Mucosa of rectum (tissue), 2 donors: Measurements from ENCODE around the gene RUFY3.
A peak's percentile ranks its signal among the peaks of the same experiment; 100 is the strongest.
"Not testable (repeated sequence)": the region's sequence is repeated elsewhere in the genome, so short reads cannot be mapped to it uniquely, and the experiment has no call there.

Source experiments
- H3K27ac ChIP-seq, 2 donors: one replicate each; pipeline ENCODE4 v1.7.0; 2013; ENCODE audit warnings: inconsistent platforms in 2 of 2, low read depth in 2 of 2, low read length in 2 of 2
- H3K27me3 ChIP-seq, 2 donors: one replicate each; pipeline ENCODE4 v1.7.0; 2013; ENCODE audit warnings: low read length in 2 of 2; ENCODE audit not compliant: control insufficient read depth in 2 of 2, insufficient read depth in 2 of 2
- H3K36me3 ChIP-seq, 2 donors: one replicate each; pipeline ENCODE4 v1.7.0; 2013; ENCODE audit warnings: low read length in 2 of 2; ENCODE audit not compliant: control insufficient read depth in 2 of 2, insufficient read depth in 2 of 2
- H3K4me1 ChIP-seq, 2 donors: one replicate each; pipeline ENCODE4 v1.7.0; 2013; ENCODE audit warnings: low read length in 2 of 2, mild to moderate bottlenecking in 1 of 2; ENCODE audit not compliant: control insufficient read depth in 2 of 2, insufficient read depth in 2 of 2
- H3K4me3 ChIP-seq, 2 donors: one replicate each; pipeline ENCODE4 v1.7.0; 2013; ENCODE audit warnings: low read length in 2 of 2
- H3K9ac ChIP-seq, 2 donors: one replicate each; pipeline ENCODE4 v1.7.0; 2013; ENCODE audit warnings: low read length in 2 of 2, low read depth in 1 of 2, mild to moderate bottlenecking in 1 of 2
- H3K9me3 ChIP-seq, 2 donors: one replicate each; pipeline ENCODE4 v1.7.0; 2013; ENCODE audit warnings: low read length in 2 of 2; ENCODE audit not compliant: control insufficient read depth in 2 of 2
- donor health status: healthy.
- donor health status: Normal muscosa, but diverticular disease.

RUFY3 gene

GRCh38 chr4:70687821-70688794, 33.7 kb upstream of the RUFY3 start, which contains the start of gene UTP3:
TSS of gene UTP3 (plus strand) at chr4:70688532. CDS start at chr4:70688678, 146 bp downstream.
- Histone ChIP-seq H3K4me1 (peaks cover 10 to 23% of the 10 kb centered on the region in 2 donors), H3K27me3 (no peaks in the 10 kb centered on the region), H3K9ac (peak within 1 kb of the TSS; percentile 77 to 96), H3K4me3 (peak within 1 kb of the TSS; percentile 92 to 96), H3K9me3 (no peaks in the 10 kb centered on the region), H3K36me3 (peaks cover 0 to 2% of the 10 kb centered on the region in 2 donors), H3K27ac (peak within 1 kb of the TSS; percentile 82 to 96)

GRCh38 chr4:70688795-70689231, 33.0 kb upstream of the RUFY3 start:
- peaks cover 10 to 23% of the 10 kb centered on the region in 2 donors for H3K4me1 ChIP-seq
- peak overlapping the region; percentile 77 to 96 for H3K9ac ChIP-seq
- H3K9me3 ChIP-seq = no peaks in the 10 kb centered on the region
- H3K27me3 ChIP-seq = no peaks in the 10 kb centered on the region
- peaks cover 0 to 2% of the 10 kb centered on the region in 2 donors for H3K36me3 ChIP-seq
- H3K27ac ChIP-seq = peak overlapping the region; percentile 82 to 96
- H3K4me3 ChIP-seq = peak overlapping the region; percentile 92 to 96

GRCh38 chr4:70691661-70692060, 30.1 kb upstream of the RUFY3 start:
- Histone ChIP-seq H3K9me3 (no peaks in the 10 kb centered on the region), H3K4me1 (peaks cover 10 to 23% of the 10 kb centered on the region in 2 donors), H3K36me3 (peaks cover 0 to 2% of the 10 kb centered on the region in 2 donors), H3K27ac (no peak overlapping the region), H3K4me3 (peak overlapping the region in 1 of 2 donors; percentile 27), H3K9ac (no peak overlapping the region), H3K27me3 (no peaks in the 10 kb centered on the region)

- not testable (repeated sequence) for H3K36me3 ChIP-seq, H3K27ac ChIP-seq, H3K9ac ChIP-seq, H3K9me3 ChIP-seq, H3K4me3 ChIP-seq, H3K27me3 ChIP-seq
- H3K4me1 ChIP-seq = peaks cover 3 to 11% of the 10 kb centered on the region in 2 donors
These were observed 27.1 kb upstream of the RUFY3 start for GRCh38 chr4:70694633-70695032.

- H3K27ac ChIP-seq, H3K4me3 ChIP-seq, H3K36me3 ChIP-seq, H3K9me3 ChIP-seq, H3K4me1 ChIP-seq, H3K27me3 ChIP-seq, H3K9ac ChIP-seq: not testable (repeated sequence)
These were observed 23.3 kb upstream of the RUFY3 start for GRCh38 chr4:70698435-70698834.

GRCh38 chr4:70700712-70701111, 21.1 kb upstream of the RUFY3 start:
- Histone ChIP-seq H3K27me3 (no peaks in the 10 kb centered on the region), H3K9me3 (no peaks in the 10 kb centered on the region), H3K36me3 (no peaks in the 10 kb centered on the region), H3K9ac (no peak overlapping the region), H3K27ac (no peak overlapping the region), H3K4me1 (peaks cover 2 to 4% of the 10 kb centered on the region in 2 donors), H3K4me3 (no peak overlapping the region)

GRCh38 chr4:70701271-70701670, 20.5 kb upstream of the RUFY3 start:
- Histone ChIP-seq H3K9me3 (no peaks in the 10 kb centered on the region), H3K27me3 (no peaks in the 10 kb centered on the region), H3K9ac (no peak overlapping the region), H3K4me3 (no peak overlapping the region), H3K27ac (no peak overlapping the region), H3K4me1 (peaks cover 7 to 8% of the 10 kb centered on the region in 2 donors), H3K36me3 (no peaks in the 10 kb centered on the region)

GRCh38 chr4:70702592-70702991, 19.2 kb upstream of the RUFY3 start:
- peaks cover 11 to 12% of the 10 kb centered on the region in 2 donors for H3K4me1 ChIP-seq
- not testable (repeated sequence) for H3K9ac ChIP-seq, H3K27me3 ChIP-seq, H3K36me3 ChIP-seq, H3K27ac ChIP-seq, H3K4me3 ChIP-seq, H3K9me3 ChIP-seq

- H3K4me1 ChIP-seq = peaks cover 11 to 12% of the 10 kb centered on the region in 2 donors
- no peaks in the 10 kb centered on the region for H3K36me3 ChIP-seq
- no peaks in the 10 kb centered on the region for H3K27me3 ChIP-seq
- no peaks in the 10 kb centered on the region for H3K9me3 ChIP-seq
- H3K4me3 ChIP-seq = peak overlapping the region; percentile 80 to 89
- H3K9ac ChIP-seq = peak overlapping the region; percentile 64 to 74
- H3K27ac ChIP-seq = peak overlapping the region; percentile 86 to 89
These were observed 18.0 kb upstream of the RUFY3 start for GRCh38 chr4:70703619-70704214.
